GM10248 (cell line): ENCODE measurements around the gene TMEM9B.
"Not testable (repeated sequence)": the region's sequence is repeated elsewhere in the genome, so short reads cannot be mapped to it uniquely, and the experiment has no call there.

ENCODE experiments used
- CTCF ChIA-PET: fragments of 300-600 bp; sonication (Branson Sonifier 250); formaldehyde crosslinking; extraction: SDS; loops from one replicate; lab custom pipeline; 2021; ENCODE audit warnings: antibody characterized with exemption; lab: Yijun Ruan, JAX
- POLR2A ChIA-PET: fragments of 350-650 bp; sonication (Branson Sonifier 250); formaldehyde crosslinking; extraction: SDS; loops from one replicate; lab custom pipeline; 2020; ENCODE audit warnings: antibody characterized with exemption; lab: Yijun Ruan, JAX
- DNase-seq: peaks from one replicate; pipeline ENCODE4 v3.0.0; 2012; ENCODE audit errors: extremely low spot score
- TF ChIP-seq, protein P1 (sequence below): IDR thresholded peaks from 2 replicates; pipeline ENCODE4 v1.5.1; 2012; ENCODE audit warnings: mild to moderate bottlenecking, low read depth; ENCODE audit errors: extremely low read depth, missing control alignments, control extremely low read depth

The TMEM9B gene

GRCh38 chr11:8989453-8989852 is 25.2 kb upstream of the TMEM9B start:
- no peak for DNase-seq
- ChIA-PET POLR2A (no interaction called here), CTCF (no interaction called here)
- TF ChIP-seq, protein P1, sequence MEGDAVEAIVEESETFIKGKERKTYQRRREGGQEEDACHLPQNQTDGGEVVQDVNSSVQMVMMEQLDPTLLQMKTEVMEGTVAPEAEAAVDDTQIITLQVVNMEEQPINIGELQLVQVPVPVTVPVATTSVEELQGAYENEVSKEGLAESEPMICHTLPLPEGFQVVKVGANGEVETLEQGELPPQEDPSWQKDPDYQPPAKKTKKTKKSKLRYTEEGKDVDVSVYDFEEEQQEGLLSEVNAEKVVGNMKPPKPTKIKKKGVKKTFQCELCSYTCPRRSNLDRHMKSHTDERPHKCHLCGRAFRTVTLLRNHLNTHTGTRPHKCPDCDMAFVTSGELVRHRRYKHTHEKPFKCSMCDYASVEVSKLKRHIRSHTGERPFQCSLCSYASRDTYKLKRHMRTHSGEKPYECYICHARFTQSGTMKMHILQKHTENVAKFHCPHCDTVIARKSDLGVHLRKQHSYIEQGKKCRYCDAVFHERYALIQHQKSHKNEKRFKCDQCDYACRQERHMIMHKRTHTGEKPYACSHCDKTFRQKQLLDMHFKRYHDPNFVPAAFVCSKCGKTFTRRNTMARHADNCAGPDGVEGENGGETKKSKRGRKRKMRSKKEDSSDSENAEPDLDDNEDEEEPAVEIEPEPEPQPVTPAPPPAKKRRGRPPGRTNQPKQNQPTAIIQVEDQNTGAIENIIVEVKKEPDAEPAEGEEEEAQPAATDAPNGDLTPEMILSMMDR: no peak

- POLR2A ChIA-PET: no interaction called here
These were observed 24.3 kb upstream of the TMEM9B start for GRCh38 chr11:8988329-8989234.

GRCh38 chr11:8987446-8987845 is 23.2 kb upstream of the TMEM9B start:
- DNase-seq: no peak
- ChIA-PET POLR2A (no interaction called here), CTCF (interaction anchor here (1.0 to 1.6 kb wide), 4 partner anchors 10 to 30 kb away, joined by 3 to 9 read pairs (median 4); no protein-coding TSS in a partner anchor)
- TF ChIP-seq, protein P1: no peak

More at GRCh38 chr11:8988329-8989234, 24.3 kb upstream of the TMEM9B start:
- CTCF ChIA-PET: interaction anchor here (1.0 to 1.6 kb wide), 4 partner anchors 9 to 29 kb away, joined by 3 to 9 read pairs (median 4); no protein-coding TSS in a partner anchor
- TF ChIP-seq, protein P1: no peak
- DNase-seq: no peak

- DNase-seq, POLR2A ChIA-PET: not testable (repeated sequence)
- CTCF ChIA-PET: interaction anchor here (1.5 to 1.6 kb wide), 3 partner anchors 26 to 151 kb away, joined by 3 to 4 read pairs (median 3); no protein-coding TSS in a partner anchor
These were observed 22.5 kb upstream of the TMEM9B start for GRCh38 chr11:8986772-8987171.

DNA sequence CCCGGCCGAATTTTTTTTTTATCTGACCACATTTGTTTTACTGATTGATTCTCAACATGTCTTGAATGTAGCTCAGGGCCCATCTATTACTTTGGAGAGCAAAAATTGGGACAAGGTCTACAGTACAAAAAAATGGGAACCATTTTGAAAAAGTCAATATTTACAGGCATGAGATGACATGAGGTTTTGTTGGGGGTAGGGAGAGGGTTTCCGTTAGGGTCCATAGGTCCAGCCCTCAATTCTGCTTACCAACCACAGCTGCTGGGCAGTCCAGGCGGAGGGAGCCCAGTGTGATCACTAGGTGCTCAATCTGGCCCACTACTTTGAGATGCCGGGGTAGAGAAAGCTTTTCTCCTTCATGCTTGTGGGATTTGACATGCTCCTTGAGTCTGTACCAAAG is 21.2 kb upstream of the TMEM9B start:
- CTCF ChIA-PET: interaction anchor here (1.5 to 1.6 kb wide), 2 partner anchors 25 to 152 kb away, joined by 3 to 4 read pairs; no protein-coding TSS in a partner anchor
- no peak for DNase-seq
- TF ChIP-seq, protein P1: no peak
- POLR2A ChIA-PET: no interaction called here

DNA sequence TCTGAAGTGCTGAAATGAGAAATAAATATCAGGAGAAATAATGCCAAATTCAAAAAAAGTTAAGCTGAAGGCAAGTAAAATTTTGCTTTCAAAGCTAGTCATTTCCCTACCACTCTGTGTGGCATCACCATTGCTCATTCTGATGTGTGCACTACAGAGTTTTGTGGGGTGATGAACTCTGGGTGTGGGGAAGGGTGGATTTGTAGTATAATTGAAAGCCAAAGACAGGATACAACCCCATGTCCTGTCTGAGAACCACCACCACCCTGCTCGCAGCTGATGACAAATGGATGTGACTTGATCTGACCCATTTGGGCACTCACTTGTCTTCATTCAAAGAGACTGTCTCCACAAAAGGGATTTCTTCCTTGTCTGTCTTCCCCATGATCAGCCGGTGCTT is 19.3 kb upstream of the TMEM9B start:
- ChIA-PET POLR2A (no interaction called here), CTCF (interaction anchor here (1.3 to 1.5 kb wide), 3 partner anchors 24 to 32 kb away, joined by 3 to 5 read pairs (median 4); no protein-coding TSS in a partner anchor)
- no peak for DNase-seq
- TF ChIP-seq, protein P1: no peak
